ENCODE results near the gene RPS24.

RPS24 gene

DNA sequence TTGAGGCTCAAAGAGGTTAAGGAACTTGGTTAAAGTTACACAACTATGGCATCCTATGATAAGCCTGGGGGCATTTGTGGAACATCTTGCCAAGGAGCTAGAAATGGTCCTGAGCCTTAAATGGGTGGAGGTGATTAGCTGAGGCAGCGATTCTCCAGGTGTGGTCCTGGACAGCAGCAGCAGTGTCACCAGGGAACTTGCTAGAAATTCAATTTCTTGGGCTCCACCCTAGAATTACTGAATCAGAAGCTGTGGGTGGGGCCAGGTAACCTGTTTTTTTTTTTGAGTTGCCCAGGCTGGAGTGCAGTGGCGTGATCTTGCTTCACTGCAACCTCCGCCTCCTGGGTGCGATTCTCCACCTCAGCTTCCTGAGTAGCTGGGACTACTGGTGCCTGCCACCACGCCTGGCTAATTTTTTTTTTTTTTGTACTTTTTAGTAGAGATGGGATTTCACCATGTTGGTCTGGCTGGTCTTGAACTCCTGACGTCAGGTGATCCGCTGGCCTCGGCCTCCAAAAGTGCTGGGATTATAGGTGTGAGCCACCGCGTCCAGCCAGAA is 13.1 kb downstream of the RPS24 start:
- Histone ChIP-seq H2BK15ac (replicated peaks; ENCODE audit: low read depth) (no peak overlapping the region), H2BK5ac (ENCODE audit: low read length) (no peak overlapping the region), H3K4ac (ENCODE audit: low read depth, low read length) (no peak overlapping the region), H3K4me2 (ENCODE audit: low read length) (no peak overlapping the region), H3K56ac (ENCODE audit: low read length) (no peak overlapping the region), H3K79me2 (ENCODE audit: control insufficient read depth, insufficient read depth, low read length) (no peaks in the 10 kb centered on the region), H2BK120ac (ENCODE audit: low read depth, low read length) (no peak overlapping the region), H2AK5ac (ENCODE audit: low read length) (no peak overlapping the region), H3K79me1 (ENCODE audit: low read length) (peaks cover under 1% of the 10 kb centered on the region), H3K23ac (ENCODE audit: low read length) (no peak overlapping the region), H3K4me3 (ENCODE audit: low read length) (no peak overlapping the region), H3K18ac (ENCODE audit: low read length) (no peak overlapping the region), H3K36me3 (ENCODE audit: control insufficient read depth, insufficient read depth, low read length) (peaks cover 6% of the 10 kb centered on the region), H3K27me3 (ENCODE audit: insufficient read depth, low read length, poor library complexity) (no peaks in the 10 kb centered on the region), H3K9ac (ENCODE audit: low read length) (no peak overlapping the region), H3K27ac (ENCODE audit: low read depth, low read length) (no peak overlapping the region), H4K5ac (ENCODE audit: low read length) (no peak overlapping the region), H4K8ac (ENCODE audit: low read depth, low read length) (no peak overlapping the region), H3K4me1 (ENCODE audit: control insufficient read depth, low read depth, low read length) (peaks cover 2% of the 10 kb centered on the region)
- DNase-seq, result no peak
- no CpG with 5 or more reads among the region's 10 CpGs for WGBS (ENCODE audit: extremely low coverage, insufficient coverage, low lambda C conversion rate)

DNA sequence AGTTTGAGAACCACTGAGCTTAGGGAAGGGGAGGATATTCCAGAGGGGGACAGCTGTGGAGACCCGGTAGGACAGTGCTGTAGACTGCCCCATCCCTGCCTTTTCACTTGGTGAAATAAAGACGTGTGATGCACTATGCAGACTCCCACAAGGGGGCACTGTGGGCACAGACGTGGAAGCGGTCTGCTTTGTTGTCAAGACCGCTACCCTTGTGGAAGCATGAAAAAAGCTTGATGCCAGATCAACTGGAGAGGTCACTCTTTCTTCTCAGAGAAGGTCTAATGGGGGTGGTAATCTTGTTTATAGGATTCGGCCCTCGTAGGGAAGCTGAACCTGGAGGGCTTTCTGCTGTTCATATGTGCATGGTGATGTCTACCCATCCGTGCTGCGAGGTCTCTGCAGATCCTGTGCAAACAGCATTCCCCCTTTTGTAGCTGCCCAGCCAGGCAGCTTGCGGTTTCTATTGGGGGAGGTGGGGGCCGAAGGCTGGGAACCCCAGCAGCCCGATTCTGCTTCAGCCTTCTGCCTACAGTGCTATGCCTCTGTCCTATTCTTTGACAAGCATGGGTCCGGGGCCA is 13.7 kb downstream of the RPS24 start:
- Histone ChIP-seq H3K4ac (ENCODE audit: low read depth, low read length) (no peak overlapping the region), H4K5ac (ENCODE audit: low read length) (no peak overlapping the region), H2AK5ac (ENCODE audit: low read length) (no peak overlapping the region), H2BK120ac (ENCODE audit: low read depth, low read length) (no peak overlapping the region), H3K27me3 (ENCODE audit: insufficient read depth, low read length, poor library complexity) (no peaks in the 10 kb centered on the region), H3K56ac (ENCODE audit: low read length) (no peak overlapping the region), H2BK5ac (ENCODE audit: low read length) (no peak overlapping the region), H3K27ac (ENCODE audit: low read depth, low read length) (no peak overlapping the region), H2BK15ac (replicated peaks; ENCODE audit: low read depth) (no peak overlapping the region), H4K8ac (ENCODE audit: low read depth, low read length) (no peak overlapping the region), H3K4me2 (ENCODE audit: low read length) (no peak overlapping the region), H3K36me3 (ENCODE audit: control insufficient read depth, insufficient read depth, low read length) (peaks cover 2% of the 10 kb centered on the region), H3K4me3 (ENCODE audit: low read length) (no peak overlapping the region), H3K79me1 (ENCODE audit: low read length) (no peaks in the 10 kb centered on the region), H3K23ac (ENCODE audit: low read length) (no peak overlapping the region), H3K4me1 (ENCODE audit: control insufficient read depth, low read depth, low read length) (peaks cover 2% of the 10 kb centered on the region), H3K18ac (ENCODE audit: low read length) (no peak overlapping the region), H3K9ac (ENCODE audit: low read length) (no peak overlapping the region), H3K79me2 (ENCODE audit: control insufficient read depth, insufficient read depth, low read length) (no peaks in the 10 kb centered on the region)
- peak; percentile 93 for DNase-seq
- WGBS (ENCODE audit: extremely low coverage, insufficient coverage, low lambda C conversion rate), result no CpG with 5 or more reads among the region's 13 CpGs

DNA sequence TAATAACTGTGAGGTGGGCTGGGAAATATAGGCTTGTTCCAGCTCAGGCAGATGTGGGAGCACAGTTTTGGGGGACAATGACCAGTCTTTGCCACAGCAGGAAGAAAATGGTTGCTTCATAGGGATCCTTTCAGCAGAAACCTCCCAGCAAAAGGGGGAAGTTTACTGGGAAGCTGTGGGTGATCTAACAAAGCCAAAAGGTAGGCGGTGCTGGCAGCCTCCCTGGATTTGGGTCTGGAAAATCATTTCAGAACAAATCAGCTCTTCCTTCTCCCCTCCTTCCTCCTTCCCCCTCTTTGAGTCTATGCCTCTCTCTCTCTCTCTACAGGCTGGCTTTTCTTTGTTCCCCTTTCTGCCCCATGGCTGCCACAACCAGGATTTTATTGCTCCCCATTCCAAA is 16.2 kb downstream of the RPS24 start:
- Histone ChIP-seq H3K79me2 (ENCODE audit: control insufficient read depth, insufficient read depth, low read length) (no peaks in the 10 kb centered on the region), H3K4me3 (ENCODE audit: low read length) (no peak overlapping the region), H2BK5ac (ENCODE audit: low read length) (no peak overlapping the region), H3K56ac (ENCODE audit: low read length) (no peak overlapping the region), H3K4ac (ENCODE audit: low read depth, low read length) (no peak overlapping the region), H2BK15ac (replicated peaks; ENCODE audit: low read depth) (no peak overlapping the region), H4K5ac (ENCODE audit: low read length) (no peak overlapping the region), H4K8ac (ENCODE audit: low read depth, low read length) (no peak overlapping the region), H3K27ac (ENCODE audit: low read depth, low read length) (no peak overlapping the region), H3K18ac (ENCODE audit: low read length) (no peak overlapping the region), H3K4me2 (ENCODE audit: low read length) (no peak overlapping the region), H3K27me3 (ENCODE audit: insufficient read depth, low read length, poor library complexity) (no peaks in the 10 kb centered on the region), H3K79me1 (ENCODE audit: low read length) (no peaks in the 10 kb centered on the region), H3K23ac (ENCODE audit: low read length) (no peak overlapping the region), H3K9ac (ENCODE audit: low read length) (no peak overlapping the region), H3K4me1 (ENCODE audit: control insufficient read depth, low read depth, low read length) (peaks cover 2% of the 10 kb centered on the region), H3K36me3 (ENCODE audit: control insufficient read depth, insufficient read depth, low read length) (no peaks in the 10 kb centered on the region), H2AK5ac (ENCODE audit: low read length) (no peak overlapping the region), H2BK120ac (ENCODE audit: low read depth, low read length) (no peak overlapping the region)
- no peak for DNase-seq
- WGBS (ENCODE audit: extremely low coverage, insufficient coverage, low lambda C conversion rate), result no CpG with 5 or more reads among the region's 1 CpG

DNA sequence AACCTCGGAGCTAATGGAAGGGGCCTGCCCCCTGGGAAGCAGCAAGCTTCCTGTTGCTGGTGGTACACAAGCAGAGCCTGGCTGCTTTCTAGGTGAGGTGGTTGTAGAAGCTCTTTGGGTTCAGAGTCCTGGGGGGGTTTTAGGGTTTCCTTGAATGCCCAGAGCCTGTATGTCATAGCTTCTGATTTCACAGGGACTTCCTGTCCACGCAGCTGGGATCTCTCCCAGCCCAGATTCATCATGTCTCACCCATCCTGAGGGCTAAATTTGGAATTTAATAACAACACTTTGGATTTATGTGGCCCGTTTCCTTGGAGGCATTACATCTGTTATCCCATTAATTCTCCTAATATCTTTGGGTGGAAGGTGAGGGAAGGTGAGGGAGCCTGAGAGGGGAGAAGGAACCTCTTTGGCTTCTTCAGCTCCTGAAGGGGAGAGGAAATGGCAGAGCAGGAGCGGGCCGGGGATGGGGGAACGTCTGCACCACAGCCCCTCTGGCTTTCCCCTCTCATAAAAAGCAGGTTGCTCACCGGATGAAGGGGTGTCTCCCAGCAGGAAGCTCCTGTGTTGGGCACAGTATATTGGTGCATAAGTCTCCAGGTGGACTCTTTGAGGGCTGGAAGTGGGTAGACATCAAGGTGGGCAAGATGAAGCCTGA is 19.7 kb downstream of the RPS24 start:
- Histone ChIP-seq H2AK5ac (ENCODE audit: low read length) (no peak overlapping the region), H3K36me3 (ENCODE audit: control insufficient read depth, insufficient read depth, low read length) (no peaks in the 10 kb centered on the region), H2BK15ac (replicated peaks; ENCODE audit: low read depth) (no peak overlapping the region), H3K23ac (ENCODE audit: low read length) (no peak overlapping the region), H3K4me1 (ENCODE audit: control insufficient read depth, low read depth, low read length) (no peaks in the 10 kb centered on the region), H2BK5ac (ENCODE audit: low read length) (no peak overlapping the region), H3K18ac (ENCODE audit: low read length) (no peak overlapping the region), H4K8ac (ENCODE audit: low read depth, low read length) (no peak overlapping the region), H3K4me2 (ENCODE audit: low read length) (no peak overlapping the region), H3K4ac (ENCODE audit: low read depth, low read length) (no peak overlapping the region), H3K79me1 (ENCODE audit: low read length) (no peaks in the 10 kb centered on the region), H4K5ac (ENCODE audit: low read length) (no peak overlapping the region), H3K56ac (ENCODE audit: low read length) (no peak overlapping the region), H3K4me3 (ENCODE audit: low read length) (no peak overlapping the region), H2BK120ac (ENCODE audit: low read depth, low read length) (no peak overlapping the region), H3K79me2 (ENCODE audit: control insufficient read depth, insufficient read depth, low read length) (no peaks in the 10 kb centered on the region), H3K9ac (ENCODE audit: low read length) (no peak overlapping the region), H3K27me3 (ENCODE audit: insufficient read depth, low read length, poor library complexity) (no peaks in the 10 kb centered on the region), H3K27ac (ENCODE audit: low read depth, low read length) (no peak overlapping the region)
- no CpG with 5 or more reads among the region's 7 CpGs for WGBS (ENCODE audit: extremely low coverage, insufficient coverage, low lambda C conversion rate)
- no peak for DNase-seq

DNA sequence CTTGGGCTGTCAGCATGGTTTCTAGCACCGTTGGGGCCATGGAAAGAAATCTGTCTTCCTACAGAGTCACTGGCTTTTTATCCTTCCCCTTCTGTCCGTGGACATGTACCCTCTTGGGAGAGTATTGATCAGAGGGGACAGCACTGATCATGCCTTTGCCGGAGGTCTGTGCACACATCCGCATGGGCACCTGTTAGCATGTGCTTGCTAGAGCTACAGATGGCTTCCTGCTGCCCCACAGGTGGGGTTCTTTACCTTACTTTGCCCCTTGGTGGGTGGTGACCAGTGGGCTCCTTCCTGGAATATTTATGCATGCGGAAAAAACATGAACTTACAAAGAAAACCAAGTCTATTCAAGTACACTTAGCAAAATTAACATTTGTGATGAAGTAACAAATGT is 24.9 kb downstream of the RPS24 start:
- Histone ChIP-seq H4K5ac (ENCODE audit: low read length) (no peak overlapping the region), H3K27me3 (ENCODE audit: insufficient read depth, low read length, poor library complexity) (no peaks in the 10 kb centered on the region), H3K4me2 (ENCODE audit: low read length) (no peak overlapping the region), H2BK15ac (replicated peaks; ENCODE audit: low read depth) (no peak overlapping the region), H3K4me1 (ENCODE audit: control insufficient read depth, low read depth, low read length) (no peaks in the 10 kb centered on the region), H3K79me2 (ENCODE audit: control insufficient read depth, insufficient read depth, low read length) (no peaks in the 10 kb centered on the region), H3K23ac (ENCODE audit: low read length) (no peak overlapping the region), H2AK5ac (ENCODE audit: low read length) (no peak overlapping the region), H3K36me3 (ENCODE audit: control insufficient read depth, insufficient read depth, low read length) (no peaks in the 10 kb centered on the region), H3K56ac (ENCODE audit: low read length) (no peak overlapping the region), H3K4me3 (ENCODE audit: low read length) (no peak overlapping the region), H3K27ac (ENCODE audit: low read depth, low read length) (no peak overlapping the region), H2BK5ac (ENCODE audit: low read length) (no peak overlapping the region), H2BK120ac (ENCODE audit: low read depth, low read length) (no peak overlapping the region), H3K79me1 (ENCODE audit: low read length) (no peaks in the 10 kb centered on the region), H4K8ac (ENCODE audit: low read depth, low read length) (no peak overlapping the region), H3K18ac (ENCODE audit: low read length) (no peak overlapping the region), H3K9ac (ENCODE audit: low read length) (no peak overlapping the region), H3K4ac (ENCODE audit: low read depth, low read length) (no peak overlapping the region)
- DNase-seq, result no peak
- WGBS (ENCODE audit: extremely low coverage, insufficient coverage, low lambda C conversion rate), result no CpG with 5 or more reads among the region's 5 CpGs
